Fibroblast of villous mesenchyme (primary cell): ENCODE measurements around the gene PHLDA2. TPM values are rescaled to one million over a fixed set of nuclear protein-coding genes. Genes with fewer than 3 reads are reported as not detected.

Source experiments
- DNase-seq: peaks from one replicate; pipeline ENCODE4 v3.0.0-alpha.2; 2010; ENCODE audit warnings: low read depth
- H3K4me3 ChIP-seq: 2 replicates; pipeline ENCODE4 v1.5.1; 2011; ENCODE audit warnings: low read depth, mild to moderate bottlenecking, low read length
- CTCF ChIP-seq: IDR thresholded peaks from 2 replicates; pipeline ENCODE4 v1.5.1; 2012; ENCODE audit warnings: low read depth, mild to moderate bottlenecking, low read length; ENCODE audit not compliant: insufficient read depth
- total RNA-seq: library from RNA; depleted of rRNA; stranded (reverse); fragments of >200 nt; gene quantifications from 2 replicates; pipeline ENCODE4 v1.2.3, GENCODE V29; 2012

Gene PHLDA2
- total RNA-seq, 1 donor = 7.3 TPM

GRCh38 chr11:2904153-2905052, 24.8 kb downstream of the PHLDA2 start:
- H3K4me3 ChIP-seq = no peak overlapping the region
- no peak for TF ChIP-seq CTCF
- DNase-seq = no peak

- TF ChIP-seq CTCF = no peak
- H3K4me3 ChIP-seq = no peak overlapping the region
Observed at GRCh38 chr11:2903672-2904011, 25.6 kb downstream of the PHLDA2 start.

GRCh38 chr11:2902784-2903671, 26.2 kb downstream of the PHLDA2 start:
- DNase-seq = no peak
- TF ChIP-seq CTCF = no peak
- peak overlapping the region; percentile 71 for H3K4me3 ChIP-seq

More at GRCh38 chr11:2903672-2904011, 25.6 kb downstream of the PHLDA2 start:
- DNase-seq = no peak

- TF ChIP-seq CTCF = no peak
- peak; percentile 91 for DNase-seq
- H3K4me3 ChIP-seq = peak overlapping the region; percentile 71
Observed at GRCh38 chr11:2901854-2902783, 27.1 kb downstream of the PHLDA2 start.

GRCh38 chr11:2901196-2901796, 27.9 kb downstream of the PHLDA2 start:
- H3K4me3 ChIP-seq = peak overlapping the region; percentile 71
- TF ChIP-seq CTCF = no peak
- no peak for DNase-seq
